GM18870 (cell line): ENCODE measurements around the gene PTGIS.
"Not testable (repeated sequence)": the region's sequence is repeated elsewhere in the genome, so short reads cannot be mapped to it uniquely, and the experiment has no call there.

ENCODE experiments used
- ATAC-seq: cut with Tn5 transposase; IDR thresholded peaks from one replicate; pipeline ENCODE4 v1.9.1; 2021; ENCODE audit warnings: moderate library complexity; ENCODE audit not compliant: unreplicated experiment

Gene PTGIS

DNA sequence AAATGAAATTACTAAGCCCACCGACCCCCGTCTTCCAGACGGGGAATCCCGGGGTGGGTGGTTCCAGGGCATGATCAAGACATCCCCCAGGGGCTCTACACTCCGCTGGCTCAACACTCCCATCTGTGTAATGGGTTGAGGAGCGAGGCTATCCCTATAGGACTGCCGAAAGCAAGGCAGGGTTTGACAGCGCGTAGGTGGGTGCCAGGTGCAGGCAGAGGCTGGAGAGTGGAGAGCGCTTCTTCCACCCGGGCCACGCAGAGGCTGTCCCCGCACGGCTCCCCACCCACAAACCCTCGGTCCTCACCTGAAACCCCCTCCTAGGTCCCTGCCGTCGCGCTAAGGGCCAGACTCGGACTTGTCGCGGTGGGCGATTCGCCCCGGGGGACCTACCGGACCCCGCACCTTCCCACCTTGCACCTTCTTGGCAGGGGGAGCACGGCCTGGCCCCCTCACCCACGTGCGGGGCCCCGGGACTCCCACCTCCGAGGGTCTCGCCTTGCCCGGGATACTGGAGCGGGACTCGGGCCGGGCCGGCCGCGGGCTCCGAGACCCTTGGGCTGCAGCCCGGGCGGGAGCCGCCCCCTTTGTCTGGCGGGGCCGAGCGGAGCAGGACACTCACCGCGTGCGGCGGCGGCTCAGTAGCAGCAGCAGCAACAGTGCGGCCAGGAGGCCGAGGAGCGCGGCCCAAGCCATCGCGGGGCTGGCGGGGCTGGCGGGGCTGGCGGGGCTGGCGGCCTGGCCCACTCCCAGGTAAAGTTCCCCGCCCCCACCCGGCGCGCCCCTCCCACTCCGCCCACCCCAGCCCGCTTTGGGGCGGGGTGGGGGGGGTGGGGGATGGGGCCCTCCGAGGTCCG, at the start of gene PTGIS:
PTGIS (minus strand) TSS at position 717 of the 857 bp plus-strand sequence; CDS start at position 696, 21 bp downstream.
- ATAC-seq = no peak

DNA sequence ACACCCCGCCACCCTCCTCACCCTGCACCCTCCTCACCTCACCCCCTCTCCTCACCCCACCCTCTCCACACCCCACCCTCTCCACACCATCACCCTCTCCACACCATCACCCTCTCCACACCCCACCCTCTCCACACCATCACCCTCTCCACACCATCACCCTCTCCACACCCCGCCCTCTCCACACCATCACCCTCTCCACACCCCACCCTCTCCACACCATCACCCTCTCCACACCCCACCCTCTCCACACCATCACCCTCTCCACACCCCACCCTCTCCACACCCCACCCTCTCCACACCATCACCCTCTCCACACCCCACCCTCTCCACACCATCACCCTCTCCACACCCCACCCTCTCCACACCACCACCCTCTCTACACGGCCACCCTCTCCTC, 49.5 kb upstream of the PTGIS start:
- ATAC-seq = not testable (repeated sequence)

DNA sequence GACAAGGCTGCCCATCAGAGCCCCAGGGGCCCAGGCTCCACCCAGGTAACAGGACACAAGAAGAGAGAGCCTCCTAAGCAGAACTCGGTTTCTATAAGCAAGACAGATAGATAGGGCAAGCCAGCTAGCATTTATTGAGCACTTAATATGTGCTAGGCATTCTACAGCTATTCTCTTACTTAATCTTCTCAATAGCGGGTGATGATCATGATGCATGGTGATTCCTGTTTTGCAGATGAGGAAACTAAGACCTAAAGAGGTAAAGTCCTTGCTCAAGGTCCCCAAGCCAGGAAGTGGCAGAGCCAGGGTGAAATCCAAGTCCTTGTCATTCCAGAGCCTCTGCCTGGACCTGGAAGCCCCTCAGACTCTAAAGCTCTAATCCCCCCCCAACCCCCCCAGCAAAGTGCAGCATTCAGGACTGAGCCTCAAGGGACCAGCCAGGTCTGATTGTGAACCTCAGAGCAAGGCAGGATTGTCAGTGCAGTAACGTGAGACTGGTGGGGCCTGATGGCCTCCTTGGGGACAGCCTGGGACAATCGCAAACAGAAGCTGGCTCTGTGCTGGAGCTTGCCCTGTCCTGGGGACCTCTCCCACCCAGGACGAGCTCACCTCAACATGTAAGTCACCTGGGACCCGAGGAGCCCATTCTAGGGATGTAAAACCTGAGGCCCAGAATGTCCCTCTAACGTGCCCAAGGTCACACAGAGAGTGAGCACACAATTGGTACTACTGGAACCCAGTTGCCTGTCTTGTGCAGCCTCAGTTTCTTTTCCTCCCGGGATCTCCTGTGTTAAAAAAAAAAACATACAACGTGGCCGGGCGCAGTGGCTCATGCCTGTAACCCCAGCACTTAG, 48.4 kb upstream of the PTGIS start:
- ATAC-seq = no peak

DNA sequence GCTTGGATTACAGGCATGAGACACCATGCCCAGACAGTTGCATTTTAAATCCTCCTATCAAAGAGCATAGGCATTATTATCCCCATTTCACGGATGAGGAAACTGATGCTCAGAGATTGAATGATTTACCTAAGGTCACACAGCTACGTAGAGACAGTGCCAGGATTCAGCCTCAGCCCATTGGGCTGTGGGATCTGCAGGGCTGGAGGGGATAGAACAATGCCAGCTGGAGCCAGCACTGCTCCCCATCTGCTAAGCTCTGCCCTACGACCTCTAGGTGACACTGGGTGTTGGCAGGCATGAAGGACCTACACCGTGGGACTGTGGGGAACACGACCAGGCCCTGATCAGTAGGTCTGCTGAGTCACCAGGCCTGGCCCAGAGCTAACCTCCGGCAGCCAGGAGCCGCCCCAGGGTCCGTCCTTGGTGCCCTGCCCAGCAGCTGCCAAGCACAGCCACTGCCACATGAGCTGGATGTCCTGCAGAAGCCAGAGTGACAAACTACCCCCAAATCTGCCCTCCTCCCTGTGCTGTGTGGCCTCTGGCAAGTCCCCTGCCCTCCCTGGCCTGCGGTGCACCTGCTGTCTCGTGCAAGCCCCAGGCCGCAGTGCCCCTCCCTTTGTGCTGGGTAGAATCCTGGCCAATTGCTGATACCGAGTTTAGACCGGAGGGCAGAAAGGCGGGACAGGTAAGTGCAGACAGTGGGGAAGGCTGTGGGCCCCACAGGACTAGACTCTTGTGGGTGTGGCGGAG, 47.6 kb upstream of the PTGIS start:
- no peak for ATAC-seq

DNA sequence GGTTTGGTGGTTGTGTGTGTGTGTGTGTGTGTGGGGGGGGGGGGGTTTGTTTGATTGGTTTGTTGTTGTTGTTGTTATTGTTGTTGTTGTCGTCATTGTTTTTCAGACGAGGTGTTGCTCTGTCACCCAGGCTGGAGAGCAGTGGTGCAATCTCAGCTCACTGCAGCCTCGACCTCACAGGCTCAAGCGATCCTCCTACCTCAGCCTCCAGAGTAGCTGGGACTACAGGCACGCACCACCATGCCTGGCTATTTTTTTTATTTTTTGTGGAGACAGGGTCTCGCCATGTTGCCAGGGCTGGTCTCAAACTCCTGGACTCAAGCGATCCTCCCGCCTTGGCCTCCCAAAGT, 47.1 kb upstream of the PTGIS start:
- ATAC-seq = not testable (repeated sequence)

DNA sequence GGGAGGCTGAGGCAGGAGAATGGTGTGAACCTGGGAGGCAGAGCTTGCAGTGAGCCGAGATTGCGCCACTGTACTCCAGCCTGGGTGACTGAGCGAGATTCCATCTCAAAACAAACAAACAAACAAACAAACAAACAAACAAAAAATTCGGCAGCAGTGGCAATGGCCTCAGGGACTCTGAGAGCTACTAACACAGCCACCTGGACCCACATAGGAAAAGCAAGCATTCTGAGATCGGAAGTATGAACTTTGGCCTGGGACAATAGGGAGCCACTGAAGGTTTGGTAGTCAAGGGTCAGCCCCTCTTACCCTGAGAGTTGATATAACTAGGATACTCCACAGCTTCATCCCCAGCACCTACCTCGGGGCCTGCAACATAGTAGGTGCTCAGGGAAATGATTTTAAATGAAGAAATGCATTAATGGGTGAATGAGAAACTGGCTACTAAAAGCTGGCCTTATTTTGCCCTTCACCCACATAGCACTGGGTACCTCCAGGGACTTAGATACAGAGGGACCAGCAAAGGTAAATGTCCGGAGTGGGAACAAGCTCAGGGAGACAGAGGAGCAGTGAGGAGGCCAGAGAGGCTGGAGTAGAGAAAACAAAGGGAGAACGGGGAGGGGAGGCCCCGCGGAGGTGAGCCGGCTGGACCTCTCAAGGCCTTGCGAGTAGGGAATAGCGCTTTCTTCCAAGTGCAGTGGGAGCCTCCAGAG, 46.6 kb upstream of the PTGIS start:
- no peak for ATAC-seq

DNA sequence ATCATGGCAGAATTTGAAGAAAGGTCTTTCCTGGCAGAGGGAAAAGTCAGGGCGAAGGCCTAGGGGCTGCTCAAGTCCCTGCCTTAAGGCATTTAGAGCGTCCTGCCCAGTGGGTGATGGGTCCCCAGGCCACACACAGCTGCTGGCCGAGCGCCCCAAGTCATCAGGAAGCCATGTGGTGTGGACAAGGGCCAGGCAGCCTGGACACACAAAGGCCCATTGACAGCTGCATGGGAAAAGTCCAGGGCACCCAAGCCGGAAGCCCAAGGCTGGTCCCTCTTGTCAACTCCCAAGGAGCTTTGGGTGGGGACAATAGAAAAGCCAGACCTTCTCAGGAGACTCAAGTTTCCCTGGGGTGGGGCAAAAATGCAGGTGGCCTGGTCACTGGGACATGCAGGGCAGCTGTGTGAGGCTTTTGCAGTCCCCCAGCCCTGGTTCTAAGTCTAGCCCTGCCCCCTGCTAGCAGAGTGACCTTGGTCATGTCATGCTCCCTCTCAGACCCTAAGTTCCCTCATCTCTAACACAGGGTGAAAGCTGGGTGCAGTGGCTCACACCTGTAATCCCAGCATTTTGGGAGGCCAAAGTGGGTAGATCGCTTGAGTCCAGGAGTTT, 44.3 kb upstream of the PTGIS start:
- no peak for ATAC-seq

DNA sequence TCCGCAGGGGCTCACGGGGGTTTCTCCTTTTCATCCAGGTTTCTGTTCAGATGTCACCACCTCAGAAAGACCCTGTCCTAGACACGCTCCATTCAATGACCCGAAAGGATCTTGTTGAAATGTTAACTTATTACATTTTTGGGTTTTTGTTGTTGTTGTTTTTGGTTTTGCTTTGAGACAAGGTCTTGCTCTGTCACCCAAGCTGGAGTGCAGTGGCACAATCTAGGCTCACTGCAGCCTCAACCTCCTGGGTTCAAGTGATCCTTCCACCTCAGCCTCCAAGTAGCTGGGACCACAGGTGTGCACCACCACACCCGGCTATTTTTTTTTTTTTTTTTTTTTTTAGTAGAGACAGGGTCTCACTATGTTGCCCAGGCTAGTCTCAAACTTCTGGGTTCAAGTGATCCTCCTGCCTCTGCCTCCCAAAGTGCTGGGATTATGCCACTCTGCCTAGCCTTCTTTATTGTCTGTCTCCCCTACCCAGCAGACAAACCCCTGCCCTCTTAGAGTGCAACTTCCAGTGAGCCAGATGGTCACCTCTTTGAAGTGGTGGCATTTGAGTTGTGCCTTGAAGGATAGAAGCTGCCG, 43.7 kb upstream of the PTGIS start:
- ATAC-seq = not testable (repeated sequence)

DNA sequence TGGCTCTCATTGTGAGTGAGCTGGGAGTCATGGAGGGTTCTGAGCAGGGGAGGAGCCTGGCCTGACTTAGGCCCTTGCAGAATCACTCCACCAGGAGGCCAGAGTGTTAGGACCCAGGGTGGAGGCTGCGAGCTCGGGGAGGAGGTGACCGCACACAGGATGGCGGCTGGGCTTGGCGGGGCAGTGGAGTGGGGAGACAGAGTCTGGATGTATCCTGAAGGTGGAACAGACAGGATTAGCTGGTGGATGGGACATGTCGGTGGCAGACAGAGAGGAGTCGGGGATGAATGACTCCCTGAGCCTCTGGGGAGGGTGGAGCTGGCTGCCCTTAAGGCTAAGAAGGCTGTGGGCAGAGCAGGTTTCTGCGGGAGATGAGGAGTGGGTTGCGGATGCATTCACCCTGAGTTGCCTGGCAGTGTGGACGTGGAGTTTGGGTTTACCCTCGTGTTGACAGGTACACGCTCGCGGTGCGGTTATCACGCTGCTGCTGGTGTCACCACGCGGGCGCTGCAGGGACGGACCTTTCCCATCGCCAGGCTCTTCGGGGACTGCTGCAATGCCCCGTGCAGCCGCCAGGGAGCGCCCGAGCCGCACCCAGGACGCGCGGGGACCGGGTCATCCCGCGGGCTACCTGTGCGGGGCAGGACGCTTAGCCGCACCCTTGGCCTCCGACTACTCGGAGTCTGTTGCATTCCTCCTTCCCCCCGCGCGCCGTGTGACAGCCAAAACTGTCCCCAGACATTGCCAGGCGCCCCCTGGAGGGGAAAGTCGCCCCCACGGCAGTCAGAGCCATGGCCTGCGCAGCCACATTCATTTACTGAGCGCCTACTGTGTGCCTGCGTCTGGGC, 43.0 kb upstream of the PTGIS start:
- no peak for ATAC-seq

DNA sequence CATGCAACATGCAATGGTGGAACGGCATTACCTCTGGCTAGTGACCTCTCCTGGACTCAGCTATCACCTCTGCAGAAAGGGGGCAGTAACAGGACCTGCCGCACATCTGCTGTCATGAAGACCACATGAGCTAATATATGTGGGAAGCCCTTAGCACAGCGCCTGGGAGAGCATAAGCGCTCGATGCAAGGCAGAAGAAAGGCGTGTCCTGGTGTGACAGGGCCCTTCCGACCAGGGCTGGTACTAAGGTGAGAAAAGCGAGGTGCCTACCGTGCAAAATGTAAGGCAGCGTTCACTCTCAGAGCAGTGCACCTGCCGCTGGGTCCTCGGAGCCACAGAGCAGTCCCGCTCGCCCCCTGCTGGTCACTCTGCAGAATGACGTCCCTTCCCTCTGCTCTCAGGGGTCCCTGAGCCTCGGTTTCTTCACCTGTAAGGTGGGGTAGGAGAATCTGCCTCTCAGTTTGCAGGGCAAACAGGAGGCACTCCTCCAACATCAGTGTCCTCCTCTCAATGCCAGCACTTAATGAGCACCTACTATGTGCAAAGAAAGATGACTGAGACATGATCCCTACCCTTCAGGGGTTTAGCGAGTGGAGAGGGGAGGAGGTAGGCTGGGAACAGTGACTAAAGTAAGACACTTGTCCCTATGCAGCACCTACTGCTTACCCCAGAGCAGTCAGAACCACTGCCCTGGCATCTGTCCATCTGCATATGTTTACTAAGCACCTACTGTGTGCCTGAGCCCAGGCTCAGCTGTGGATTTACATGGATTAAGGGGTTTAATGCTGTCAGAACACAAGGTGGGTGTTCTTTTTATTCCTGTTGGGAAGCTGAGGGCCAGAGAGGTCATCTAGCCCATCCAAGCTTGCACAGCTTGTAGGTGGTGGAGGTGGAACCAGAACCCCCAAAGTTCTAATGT, 41.1 kb upstream of the PTGIS start:
- ATAC-seq = no peak

DNA sequence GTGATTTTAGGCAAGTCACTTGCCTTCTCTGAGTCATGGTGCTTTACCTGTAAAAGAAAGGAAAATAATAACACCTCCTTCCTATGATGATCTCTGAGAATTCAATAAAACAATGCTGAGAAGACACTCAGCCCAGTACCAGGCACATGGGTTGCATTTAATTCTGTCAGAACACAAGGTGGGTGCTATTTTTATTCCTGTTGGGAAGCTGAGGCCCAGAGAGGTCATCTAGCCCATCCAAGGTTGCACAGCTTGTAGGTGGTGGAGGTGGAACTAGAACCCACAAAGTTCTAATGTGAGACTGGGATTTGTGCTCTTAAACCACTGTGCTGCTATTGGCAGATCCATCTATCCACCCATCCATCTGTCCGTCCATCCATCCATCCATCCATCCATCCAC, 39.6 kb upstream of the PTGIS start:
- no peak for ATAC-seq

DNA sequence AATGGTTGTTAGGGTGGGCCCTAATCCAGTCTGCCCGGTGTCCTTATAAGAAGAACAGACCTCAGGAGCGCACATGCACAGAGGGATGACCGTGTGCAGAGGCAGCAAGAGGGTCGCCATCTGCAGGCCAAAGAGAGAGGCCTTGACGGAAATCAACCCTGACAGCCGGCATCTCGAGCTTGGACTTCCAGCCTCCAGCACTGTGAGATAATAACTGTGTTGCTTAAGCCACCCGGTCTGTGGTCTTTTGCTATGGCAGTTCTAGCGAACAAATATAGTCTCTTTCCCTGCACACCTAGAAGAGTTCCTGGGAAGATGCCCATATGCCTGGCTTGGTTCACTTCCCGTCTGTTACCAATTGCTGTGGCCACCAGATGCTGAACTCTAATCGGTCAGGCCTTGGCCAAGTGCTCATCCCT, 35.3 kb upstream of the PTGIS start:
- no peak for ATAC-seq

DNA sequence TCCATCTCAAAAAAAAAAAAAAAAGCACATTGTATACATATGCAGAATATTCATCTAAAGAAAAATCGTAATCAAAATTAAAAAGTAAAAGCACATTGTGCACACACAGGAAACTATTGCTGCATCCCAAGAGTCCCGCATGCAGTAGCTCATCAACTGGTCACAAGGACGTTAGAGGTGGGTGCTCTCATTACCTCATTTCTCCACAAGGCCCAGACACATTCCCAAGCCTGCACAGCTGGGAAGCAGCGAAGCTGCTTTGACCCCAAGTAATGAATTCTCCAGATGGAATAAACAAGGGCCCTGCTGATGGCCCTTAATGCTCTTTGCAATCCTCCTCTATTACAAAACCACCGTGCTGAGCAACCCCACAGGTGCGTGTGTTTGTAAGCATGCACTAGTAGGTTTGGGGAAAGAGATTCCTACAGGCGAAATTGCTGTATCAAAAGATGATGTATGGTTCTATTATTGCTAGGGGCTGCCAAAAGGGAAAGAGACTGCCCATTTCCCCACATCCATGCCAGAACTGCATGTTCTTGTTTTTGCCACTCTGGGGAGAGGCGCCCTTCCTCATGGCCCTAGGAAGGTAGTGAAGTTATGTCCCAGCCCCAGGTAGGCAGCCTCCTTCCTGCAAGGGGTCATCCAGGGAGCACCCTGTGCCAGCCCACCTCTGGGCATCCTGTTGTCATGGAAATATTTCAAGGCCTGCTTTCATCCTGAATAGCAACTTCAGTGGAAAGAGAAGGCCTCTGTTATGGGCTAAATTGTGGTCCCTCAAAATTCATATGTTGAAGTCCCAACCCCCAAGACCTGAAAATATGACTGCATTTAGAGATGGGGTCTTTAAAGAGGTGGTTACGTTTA, 34.6 kb upstream of the PTGIS start:
- no peak for ATAC-seq

DNA sequence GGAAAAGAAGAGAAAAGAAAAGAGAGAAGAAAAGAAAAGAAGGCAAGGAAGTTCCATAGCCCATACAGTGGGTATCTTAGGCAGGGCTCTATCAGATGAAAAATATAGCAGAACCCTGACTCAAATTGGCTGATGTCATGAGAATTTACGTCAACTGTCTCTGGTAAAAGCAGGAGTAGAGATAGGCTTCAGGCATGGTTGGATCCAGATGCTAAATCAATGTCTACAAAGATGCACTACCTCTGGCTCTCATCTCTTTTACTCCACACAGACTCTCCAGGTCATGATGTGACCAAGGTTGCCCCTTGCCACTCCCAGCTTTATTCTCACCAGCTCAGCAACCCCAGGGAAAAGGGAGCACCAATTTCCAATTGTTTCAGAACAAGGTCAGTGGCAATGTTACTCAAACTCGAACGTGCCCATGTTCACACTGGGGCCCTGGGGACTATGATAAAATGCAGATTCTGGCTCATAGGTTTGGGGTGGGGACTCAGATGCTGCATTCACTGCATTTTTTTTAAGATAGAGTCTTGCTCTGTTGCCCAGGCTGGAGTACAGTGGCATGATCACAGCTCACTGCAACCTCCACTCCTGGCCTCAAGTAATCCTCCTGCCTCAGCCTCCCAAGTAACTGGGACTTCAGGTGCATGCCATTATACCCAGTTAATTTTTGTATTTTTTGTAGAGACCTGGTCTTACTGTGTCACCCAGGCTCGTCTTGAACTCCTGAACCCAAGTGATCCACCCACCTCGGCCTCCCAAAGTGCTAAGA, 33.4 kb upstream of the PTGIS start:
- no peak for ATAC-seq

DNA sequence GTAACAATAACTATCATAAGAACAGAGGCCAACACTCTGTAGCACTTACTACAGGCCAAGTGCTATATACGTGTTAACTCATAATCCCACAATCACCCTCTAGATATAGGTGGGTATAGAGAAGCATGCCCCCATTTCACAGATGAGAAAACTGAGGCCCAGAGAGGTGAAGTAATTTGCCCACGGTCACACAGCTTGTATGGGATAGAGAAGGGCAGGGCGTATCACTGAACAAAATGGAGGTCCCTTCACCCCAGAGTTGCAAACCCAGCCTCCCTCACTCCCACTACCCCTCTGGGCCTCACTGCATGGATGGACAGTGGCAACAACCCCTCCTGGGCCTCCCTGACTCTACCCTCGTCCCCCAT, 31.8 kb upstream of the PTGIS start:
- ATAC-seq = no peak

DNA sequence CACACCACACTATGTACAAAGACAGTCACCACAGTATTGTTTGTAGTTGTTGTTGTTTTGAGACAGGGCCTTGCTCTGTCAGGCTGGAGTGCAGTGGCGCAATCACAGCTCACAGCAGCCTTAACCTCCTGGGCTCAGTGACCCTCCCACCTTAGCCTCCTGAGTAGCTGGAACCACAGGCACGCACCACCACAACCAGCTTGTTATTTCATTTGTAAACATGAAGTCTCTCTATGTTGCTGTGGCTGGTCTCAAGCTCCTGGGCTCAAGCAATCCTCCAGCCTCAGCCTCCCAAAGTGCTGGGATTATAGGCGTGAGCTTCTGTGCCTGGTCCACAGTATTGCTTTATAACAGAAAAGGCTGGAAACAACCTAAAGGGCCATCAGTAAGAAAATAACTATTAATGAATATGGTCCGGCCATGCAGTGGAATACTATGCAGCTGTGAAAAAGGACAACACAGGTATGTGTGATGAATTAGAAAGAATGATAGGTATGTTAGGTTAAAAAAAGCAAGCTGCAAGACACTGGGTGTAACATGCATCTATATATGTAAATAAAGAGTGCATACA, 30.0 kb upstream of the PTGIS start:
- ATAC-seq = no peak
